Measurements from ENCODE around the gene KCNMB2. TPM values are rescaled to one million over a fixed set of nuclear protein-coding genes. Genes with fewer than 3 reads are reported as not detected.

KCNMB2 gene
- total RNA-seq, 1 donor from 2014 or later = 0.27 TPM

DNA sequence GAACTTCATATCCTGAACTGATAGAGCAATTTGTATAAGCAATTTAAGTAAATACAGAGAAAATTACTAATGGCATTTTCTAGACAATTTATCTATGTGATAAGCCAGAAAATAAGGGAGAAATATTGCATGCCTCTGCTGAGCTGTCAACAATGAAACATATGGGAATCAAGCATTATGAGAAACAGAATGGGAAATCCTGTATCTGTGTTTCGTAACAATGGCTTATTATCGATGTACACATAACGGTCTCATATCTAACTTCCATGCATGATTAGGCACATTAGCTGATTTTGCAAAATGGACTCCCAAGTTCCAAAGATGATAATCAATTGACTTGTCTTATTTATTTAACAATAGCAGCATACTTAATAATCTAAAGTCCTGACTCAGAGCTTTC, 30.4 kb upstream of the KCNMB2 start:
- H3K9me3 Mint-ChIP-seq (ENCODE audit: low read depth) = no peaks in the 10 kb centered on the region
- H3K4me1 Mint-ChIP-seq (ENCODE audit: low read depth) = peaks cover 3% of the 10 kb centered on the region
- TF ChIP-seq, protein P1, sequence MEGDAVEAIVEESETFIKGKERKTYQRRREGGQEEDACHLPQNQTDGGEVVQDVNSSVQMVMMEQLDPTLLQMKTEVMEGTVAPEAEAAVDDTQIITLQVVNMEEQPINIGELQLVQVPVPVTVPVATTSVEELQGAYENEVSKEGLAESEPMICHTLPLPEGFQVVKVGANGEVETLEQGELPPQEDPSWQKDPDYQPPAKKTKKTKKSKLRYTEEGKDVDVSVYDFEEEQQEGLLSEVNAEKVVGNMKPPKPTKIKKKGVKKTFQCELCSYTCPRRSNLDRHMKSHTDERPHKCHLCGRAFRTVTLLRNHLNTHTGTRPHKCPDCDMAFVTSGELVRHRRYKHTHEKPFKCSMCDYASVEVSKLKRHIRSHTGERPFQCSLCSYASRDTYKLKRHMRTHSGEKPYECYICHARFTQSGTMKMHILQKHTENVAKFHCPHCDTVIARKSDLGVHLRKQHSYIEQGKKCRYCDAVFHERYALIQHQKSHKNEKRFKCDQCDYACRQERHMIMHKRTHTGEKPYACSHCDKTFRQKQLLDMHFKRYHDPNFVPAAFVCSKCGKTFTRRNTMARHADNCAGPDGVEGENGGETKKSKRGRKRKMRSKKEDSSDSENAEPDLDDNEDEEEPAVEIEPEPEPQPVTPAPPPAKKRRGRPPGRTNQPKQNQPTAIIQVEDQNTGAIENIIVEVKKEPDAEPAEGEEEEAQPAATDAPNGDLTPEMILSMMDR (IDR thresholded peaks at IDR 0.05) = no peak
- peaks cover 2% of the 10 kb centered on the region for H3K27me3 Mint-ChIP-seq (ENCODE audit: low read depth)
- H3K27ac Mint-ChIP-seq (ENCODE audit: unreplicated experiment) = no peak overlapping the region
- no peak overlapping the region for H3K4me3 Mint-ChIP-seq (ENCODE audit: unreplicated experiment)
- H3K36me3 Mint-ChIP-seq (ENCODE audit: low read depth) = no peaks in the 10 kb centered on the region
- no peak for DNase-seq (ENCODE audit: low spot score)

DNA sequence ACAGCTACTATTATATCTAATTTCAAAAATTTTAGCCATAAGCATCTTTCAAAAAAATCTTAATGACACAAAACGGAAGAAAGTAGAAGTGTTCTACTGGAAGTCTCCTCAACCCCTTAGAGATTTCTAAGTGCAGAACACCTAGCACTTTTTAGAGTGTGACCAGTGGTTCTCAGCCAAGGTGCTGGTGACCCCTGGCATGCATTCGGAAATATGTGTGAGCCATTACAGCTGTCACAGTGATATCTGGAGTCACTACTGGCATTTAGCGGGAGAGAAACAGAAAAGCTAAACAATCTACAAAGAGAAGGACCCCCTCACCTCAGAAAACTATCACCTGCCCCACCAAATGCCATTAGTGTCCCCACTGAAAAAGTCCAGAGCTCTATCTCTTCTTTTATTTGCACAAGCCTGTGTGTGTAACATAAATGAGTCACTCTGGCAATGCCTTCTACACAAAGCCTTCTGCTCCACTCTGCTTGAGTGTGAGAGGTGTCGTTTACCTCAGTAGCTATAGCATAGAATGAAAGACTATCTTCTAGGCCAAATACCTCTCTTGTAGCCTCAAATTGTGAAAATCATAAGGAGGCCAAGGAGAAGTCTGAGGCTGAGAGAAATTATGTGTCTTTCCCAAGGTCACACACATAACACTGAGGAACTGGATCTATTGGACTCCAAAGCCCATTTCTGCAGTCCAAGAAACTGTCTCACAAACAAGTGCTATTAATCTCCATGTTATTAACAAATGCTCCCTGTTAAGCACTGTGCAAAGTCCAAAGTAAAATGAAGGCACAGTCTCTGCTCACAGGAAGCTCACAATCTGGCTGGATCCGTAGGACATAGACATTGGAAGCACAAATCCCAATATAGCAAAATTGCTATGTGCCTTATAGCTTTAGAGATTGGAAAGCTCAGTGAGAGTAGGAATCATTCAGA, 28.5 kb upstream of the KCNMB2 start:
- TF ChIP-seq, protein P1 (IDR thresholded peaks at IDR 0.05) = no peak
- no peaks in the 10 kb centered on the region for H3K9me3 Mint-ChIP-seq (ENCODE audit: low read depth)
- H3K27ac Mint-ChIP-seq (ENCODE audit: unreplicated experiment) = no peak overlapping the region
- peaks cover 2% of the 10 kb centered on the region for H3K27me3 Mint-ChIP-seq (ENCODE audit: low read depth)
- no peaks in the 10 kb centered on the region for H3K36me3 Mint-ChIP-seq (ENCODE audit: low read depth)
- no peak for DNase-seq (ENCODE audit: low spot score)
- no peak overlapping the region for H3K4me3 Mint-ChIP-seq (ENCODE audit: unreplicated experiment)
- peaks cover 6% of the 10 kb centered on the region for H3K4me1 Mint-ChIP-seq (ENCODE audit: low read depth)

DNA sequence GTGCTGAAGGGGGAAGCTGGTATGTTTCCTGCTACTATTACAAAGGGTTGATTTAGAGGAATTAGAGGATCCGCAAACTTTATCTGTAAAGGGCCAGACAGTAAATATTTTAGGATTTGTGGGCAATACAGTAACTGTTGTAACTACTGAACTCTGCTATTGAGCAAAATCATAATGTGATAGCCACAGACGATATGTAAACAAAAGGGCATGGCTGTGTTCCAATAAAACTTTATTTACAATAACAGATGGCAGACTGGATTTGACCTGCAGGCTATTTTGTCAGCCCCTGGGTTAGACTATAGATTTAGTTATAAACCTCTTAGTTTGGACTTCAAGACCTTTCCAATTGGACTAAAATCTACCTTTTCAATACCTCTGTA, 27.8 kb upstream of the KCNMB2 start:
- no peak overlapping the region for H3K27ac Mint-ChIP-seq (ENCODE audit: unreplicated experiment)
- DNase-seq (ENCODE audit: low spot score) = no peak
- H3K9me3 Mint-ChIP-seq (ENCODE audit: low read depth) = no peaks in the 10 kb centered on the region
- peaks cover 2% of the 10 kb centered on the region for H3K27me3 Mint-ChIP-seq (ENCODE audit: low read depth)
- TF ChIP-seq, protein P1 (IDR thresholded peaks at IDR 0.05) = no peak
- H3K4me3 Mint-ChIP-seq (ENCODE audit: unreplicated experiment) = no peak overlapping the region
- no peaks in the 10 kb centered on the region for H3K36me3 Mint-ChIP-seq (ENCODE audit: low read depth)
- H3K4me1 Mint-ChIP-seq (ENCODE audit: low read depth) = peaks cover 13% of the 10 kb centered on the region

DNA sequence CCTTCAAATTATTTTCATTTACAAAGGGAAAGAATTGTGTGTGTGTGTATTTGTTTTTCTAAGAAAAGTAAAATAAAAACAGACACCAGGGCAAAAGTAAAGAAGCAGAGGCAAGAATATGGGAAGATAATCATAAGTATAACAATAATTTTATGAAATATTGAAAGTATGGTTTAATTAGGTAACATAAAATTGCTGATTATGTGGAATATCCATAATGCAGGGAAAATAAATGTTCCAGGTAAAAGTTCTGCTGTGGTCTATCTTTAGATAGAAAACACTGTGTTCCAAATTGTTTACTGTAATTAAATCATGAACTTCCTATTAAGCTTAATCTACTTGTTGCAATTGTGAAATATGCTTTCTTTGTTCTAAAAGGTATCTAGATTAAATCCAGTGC, 25.7 kb upstream of the KCNMB2 start:
- Mint-ChIP-seq H3K4me1 (ENCODE audit: low read depth) (peaks cover 27% of the 10 kb centered on the region), H3K9me3 (ENCODE audit: low read depth) (no peaks in the 10 kb centered on the region), H3K27ac (ENCODE audit: unreplicated experiment) (no peak overlapping the region), H3K4me3 (ENCODE audit: unreplicated experiment) (no peak overlapping the region), H3K36me3 (ENCODE audit: low read depth) (no peaks in the 10 kb centered on the region), H3K27me3 (ENCODE audit: low read depth) (no peaks in the 10 kb centered on the region)
- TF ChIP-seq, protein P1 (IDR thresholded peaks at IDR 0.05) = no peak
- no peak for DNase-seq (ENCODE audit: low spot score)

DNA sequence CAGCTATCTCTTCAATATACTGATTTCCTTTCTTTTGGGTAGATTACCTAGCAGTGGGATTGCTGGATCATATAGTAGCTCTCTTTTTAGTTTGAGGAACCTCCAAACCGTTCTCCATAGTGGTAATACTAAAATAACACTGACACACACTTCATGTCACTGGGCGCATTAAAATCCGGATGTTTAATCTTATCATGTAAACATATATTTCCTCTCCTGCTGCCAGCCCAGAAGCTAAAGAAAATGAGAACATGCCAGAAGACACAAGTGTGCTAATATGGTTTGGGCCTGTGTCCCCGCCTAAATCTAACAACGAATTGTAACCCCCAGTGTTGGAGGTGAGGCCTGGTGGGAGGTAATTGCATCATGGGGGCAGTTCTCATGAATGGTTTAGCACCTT, 23.6 kb upstream of the KCNMB2 start:
- Mint-ChIP-seq H3K27me3 (ENCODE audit: low read depth) (no peaks in the 10 kb centered on the region), H3K27ac (ENCODE audit: unreplicated experiment) (no peak overlapping the region)
- DNase-seq (ENCODE audit: low spot score) = no peak

More for the DNA sequence above, 23.6 kb upstream of the KCNMB2 start:
- TF ChIP-seq, protein P1 (IDR thresholded peaks at IDR 0.05) = no peak
- Mint-ChIP-seq H3K9me3 (ENCODE audit: low read depth) (no peaks in the 10 kb centered on the region), H3K4me1 (ENCODE audit: low read depth) (peaks cover 27% of the 10 kb centered on the region), H3K4me3 (ENCODE audit: unreplicated experiment) (no peak overlapping the region), H3K36me3 (ENCODE audit: low read depth) (no peaks in the 10 kb centered on the region)

Measured in chondrocyte (in vitro differentiated cells).